ENCODE data around the gene PPM1F. TPM values are rescaled to one million over a fixed set of nuclear protein-coding genes. Genes with fewer than 3 reads are reported as not detected.

The PPM1F gene
- polyA plus RNA-seq, 1 donor from 2014 or later = 28.3 TPM

DNA sequence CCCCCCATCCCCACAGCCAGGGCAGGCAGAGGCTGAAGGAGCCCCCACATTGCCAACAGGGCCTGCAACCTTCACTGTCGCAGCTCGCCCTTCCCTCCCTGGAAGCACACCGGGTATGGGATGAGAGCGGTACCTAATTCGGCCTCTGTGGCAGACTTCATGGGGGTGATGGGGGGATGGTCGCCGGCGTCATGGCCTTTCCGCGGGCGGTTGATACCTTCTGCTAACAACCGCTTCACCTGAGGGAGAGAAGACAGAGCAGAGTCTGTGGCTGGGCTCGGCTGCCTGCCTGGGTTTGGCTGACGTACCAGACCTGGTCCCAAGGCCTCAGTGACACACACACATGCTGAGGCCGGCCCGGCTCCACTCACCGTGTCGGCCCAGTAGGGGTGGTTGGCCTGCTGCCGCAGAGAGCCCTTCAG is 11.2 kb upstream of the PPM1F start:
- Histone ChIP-seq H3K27me3 (ENCODE audit: insufficient read depth, low read depth, low read length) (no peaks in the 10 kb centered on the region), H3K9me2 (ENCODE audit: insufficient read depth, low read length) (no peaks in the 10 kb centered on the region), H3K4me3 (ENCODE audit: low read length) (no peak overlapping the region), H4K20me1 (ENCODE audit: insufficient read depth) (no peaks in the 10 kb centered on the region), H3K36me3 (ENCODE audit: insufficient read depth, low read length) (no peaks in the 10 kb centered on the region), H3K79me2 (replicated peaks; ENCODE audit: insufficient read depth, low read length) (no peaks in the 10 kb centered on the region), H3K27ac (ENCODE audit: low read length) (no peak overlapping the region), H2AFZ (ENCODE audit: low read depth, low read length) (no peak overlapping the region), H3K4me2 (ENCODE audit: low read length) (no peak overlapping the region), H3F3A (ENCODE audit: insufficient read depth, low read length, poor library complexity, severe bottlenecking) (no peaks in the 10 kb centered on the region), H3K9ac (ENCODE audit: low read length) (no peak overlapping the region), H3K9me3 (ENCODE audit: low read length) (no peaks in the 10 kb centered on the region)
- no peak for TF ChIP-seq EZH2 (IDR thresholded peaks at IDR 0.05; ENCODE audit: borderline replicate concordance, insufficient read depth, low read length, poor library complexity, severe bottlenecking)

DNA sequence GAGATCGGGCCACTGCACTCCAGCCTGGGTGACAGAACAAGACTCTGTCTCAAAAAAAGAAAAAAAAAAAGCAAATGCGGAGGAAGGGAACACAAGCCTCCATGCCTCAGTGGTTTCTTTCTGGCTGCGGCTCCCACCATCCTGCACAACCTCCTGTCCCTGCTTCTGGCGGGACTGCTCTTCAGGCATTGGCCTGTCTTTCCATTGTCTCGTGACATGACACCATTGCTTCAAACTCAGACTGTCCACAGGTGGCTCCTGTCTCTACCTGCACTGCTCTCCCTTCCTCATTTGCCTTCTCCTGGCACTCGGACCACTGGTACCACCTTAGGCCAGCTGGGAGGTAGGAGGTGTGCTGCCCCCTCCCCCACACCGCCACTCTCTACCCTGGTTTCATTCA is 10.6 kb upstream of the PPM1F start:
- Histone ChIP-seq H3K4me2 (ENCODE audit: low read length) (no peak overlapping the region), H3K27me3 (ENCODE audit: insufficient read depth, low read depth, low read length) (no peaks in the 10 kb centered on the region), H3K9ac (ENCODE audit: low read length) (no peak overlapping the region), H3K4me3 (ENCODE audit: low read length) (no peak overlapping the region), H3K36me3 (ENCODE audit: insufficient read depth, low read length) (no peaks in the 10 kb centered on the region), H3K9me3 (ENCODE audit: low read length) (no peaks in the 10 kb centered on the region), H4K20me1 (ENCODE audit: insufficient read depth) (no peaks in the 10 kb centered on the region), H3K9me2 (ENCODE audit: insufficient read depth, low read length) (no peaks in the 10 kb centered on the region), H3K27ac (ENCODE audit: low read length) (no peak overlapping the region), H3F3A (ENCODE audit: insufficient read depth, low read length, poor library complexity, severe bottlenecking) (no peaks in the 10 kb centered on the region), H3K79me2 (replicated peaks; ENCODE audit: insufficient read depth, low read length) (no peaks in the 10 kb centered on the region), H2AFZ (ENCODE audit: low read depth, low read length) (no peak overlapping the region)
- TF ChIP-seq POLR2AphosphoS5 (IDR thresholded peaks at IDR 0.05) (no peak), EZH2 (IDR thresholded peaks at IDR 0.05; ENCODE audit: borderline replicate concordance, insufficient read depth, low read length, poor library complexity, severe bottlenecking) (no peak), CTCF (IDR thresholded peaks at IDR 0.05; ENCODE audit: poor library complexity, severe bottlenecking) (no peak), TAF1 (IDR thresholded peaks at IDR 0.05; ENCODE audit: low read depth) (no peak), REST (IDR thresholded peaks at IDR 0.05; ENCODE audit: borderline replicate concordance) (no peak)

GRCh38 chr22:21962655-21962949 is 10.0 kb upstream of the PPM1F start:
- H4K20me1 ChIP-seq (ENCODE audit: insufficient read depth) = no peaks in the 10 kb centered on the region
- no peaks in the 10 kb centered on the region for H3K79me2 ChIP-seq (replicated peaks; ENCODE audit: insufficient read depth, low read length)
- no peak overlapping the region for H3K4me3 ChIP-seq (ENCODE audit: low read length)
- no peaks in the 10 kb centered on the region for H3K9me2 ChIP-seq (ENCODE audit: insufficient read depth, low read length)
- H3K36me3 ChIP-seq (ENCODE audit: insufficient read depth, low read length) = no peaks in the 10 kb centered on the region
- no peak overlapping the region for H2AFZ ChIP-seq (ENCODE audit: low read depth, low read length)
- no peaks in the 10 kb centered on the region for H3K27me3 ChIP-seq (ENCODE audit: insufficient read depth, low read depth, low read length)
- H3K27ac ChIP-seq (ENCODE audit: low read length) = no peak overlapping the region
- TF ChIP-seq RAD21 (conservative IDR thresholded peaks at IDR 0.05) = no peak
- TF ChIP-seq SMC3 (conservative IDR thresholded peaks at IDR 0.05; ENCODE audit: poor library complexity) = no peak
- TF ChIP-seq POLR2AphosphoS5 (IDR thresholded peaks at IDR 0.05) = no peak
- no peak for TF ChIP-seq EZH2 (IDR thresholded peaks at IDR 0.05; ENCODE audit: borderline replicate concordance, insufficient read depth, low read length, poor library complexity, severe bottlenecking)
- TF ChIP-seq CTCF (IDR thresholded peaks at IDR 0.05; ENCODE audit: poor library complexity, severe bottlenecking) = no peak
- TF ChIP-seq TAF1 (IDR thresholded peaks at IDR 0.05; ENCODE audit: low read depth) = no peak
- no peak for TF ChIP-seq MXI1 (conservative IDR thresholded peaks at IDR 0.05; ENCODE audit: poor library complexity, severe bottlenecking)
- no peak for TF ChIP-seq REST (IDR thresholded peaks at IDR 0.05; ENCODE audit: borderline replicate concordance)
- no peak for TF ChIP-seq EP300 (conservative IDR thresholded peaks at IDR 0.05; ENCODE audit: poor library complexity, severe bottlenecking)
- H3F3A ChIP-seq (ENCODE audit: insufficient read depth, low read length, poor library complexity, severe bottlenecking) = no peaks in the 10 kb centered on the region
- no peak overlapping the region for H3K4me2 ChIP-seq (ENCODE audit: low read length)
- no peaks in the 10 kb centered on the region for H3K9me3 ChIP-seq (ENCODE audit: low read length)
- no peak overlapping the region for H3K9ac ChIP-seq (ENCODE audit: low read length)

Measured in neural cell (in vitro differentiated cells).